K562 (cell line): Measurements from ENCODE around the gene KRTAP5-5. TPM values are rescaled to one million over a fixed set of nuclear protein-coding genes. Genes with fewer than 3 reads are reported as not detected.

Source experiments
- ADNP ChIP-seq: fragments of 200-800 bp; sonication (Bioruptor generic); IDR thresholded peaks from 2 replicates; pipeline ENCODE4 v1.6.1; 2016; ENCODE audit warnings: missing genetic modification characterization, missing compliant biosample characterization
- CBFA2T2 ChIP-seq: fragments of 450-650 bp; conservative IDR thresholded peaks from 2 replicates; pipeline ENCODE4 v1.6.1; 2017; ENCODE audit warnings: mild to moderate bottlenecking
- KAT7 ChIP-seq: sonication (generic); formaldehyde crosslinking; IDR thresholded peaks from 2 replicates; pipeline ENCODE4 v1.8.0; 2022; ENCODE audit warnings: missing genetic modification reagents, mild to moderate bottlenecking, borderline replicate concordance
- KLF13 ChIP-seq: fragments of 450-650 bp; IDR thresholded peaks from 2 replicates; pipeline ENCODE4 v1.6.1; 2016; ENCODE audit warnings: missing genetic modification characterization, low read depth, mild to moderate bottlenecking, missing compliant biosample characterization, moderate library complexity, borderline replicate concordance
- NFIC ChIP-seq: fragments of 450-650 bp; IDR thresholded peaks from 2 replicates; pipeline ENCODE4 v1.6.1; 2017; ENCODE audit warnings: mild to moderate bottlenecking, inconsistent platforms
- POU5F1 ChIP-seq: fragments of 150-350 bp; IDR thresholded peaks from 2 replicates; pipeline ENCODE4 v1.6.1; 2014; ENCODE audit warnings: borderline replicate concordance, low read length, low read depth, mild to moderate bottlenecking; ENCODE audit not compliant: partially characterized antibody
- SMAD2 ChIP-seq: fragments of 150-350 bp; IDR thresholded peaks from 2 replicates; pipeline ENCODE4 v1.6.1; 2014; ENCODE audit warnings: low read depth, mild to moderate bottlenecking, low read length
- SNIP1 ChIP-seq: fragments of 450-650 bp; IDR thresholded peaks from 2 replicates; pipeline ENCODE4 v1.7.1; 2017; ENCODE audit warnings: low read depth, mild to moderate bottlenecking
- TARDBP ChIP-seq: fragments of 450-650 bp; IDR thresholded peaks from 2 replicates; pipeline ENCODE4 v1.6.1; 2016
- ZNF586 ChIP-seq: fragments of 450-650 bp; formaldehyde crosslinking; conservative IDR thresholded peaks from 2 replicates; pipeline ENCODE4 v1.4.0; 2020; ENCODE audit warnings: mild to moderate bottlenecking, moderate library complexity
- ZNF77 ChIP-seq: fragments of 250-450 bp; sonication (Bioruptor Pico); IDR thresholded peaks from 2 replicates; pipeline ENCODE4 v1.5.0; 2020
- polyA plus RNA-seq, 8 experiments: library from polyadenylated mRNA; depleted of rRNA in 4 of 8; stranded (reverse) in 5 of 8; unstranded in 3 of 8; fragments of >200 nt; fragmentation: Nextera tagmentation in 2 of 8; fragmentation: Illumina TruSeq in 1 of 8; extraction: Ambion mirVana in 2 of 8; extraction: Trizol in 1 of 8; gene quantifications; 2 replicates each; pipeline versions ENCODE4 v1.2.1 to v1.2.3, GENCODE V29; 2011 to 2014; ENCODE audit warnings: inconsistent platforms in 1 of 8, missing spikeins in 1 of 8
- total RNA-seq, 7 experiments: library from RNA; depleted of rRNA in 6 of 7; stranded (reverse); fragments of >200 nt in 6 of 7; fragmentation: Illumina TruSeq in 2 of 7; extraction: Trizol in 2 of 7; gene quantifications; 2 replicates each; pipeline versions ENCODE4 v1.2.1 to v1.2.3, GENCODE V29; 2011 to 2021; ENCODE audit warnings: low replicate concordance in 1 of 7
- TF ChIP-seq, protein P1 (sequence below): fragments of 450-650 bp; IDR thresholded peaks from 2 replicates; pipeline ENCODE4 v1.6.1; 2017; ENCODE audit warnings: mild to moderate bottlenecking, moderate library complexity
- TF ChIP-seq, protein P2 (sequence below): fragments of 250-450 bp; sonication (Bioruptor Pico); IDR thresholded peaks from 2 replicates; pipeline ENCODE4 v1.8.0; 2022; ENCODE audit warnings: inconsistent platforms
- TF ChIP-seq, protein P3 (sequence below): sonication (generic); formaldehyde crosslinking; IDR thresholded peaks from 2 replicates; pipeline ENCODE4 v1.8.0; 2023; ENCODE audit warnings: mild to moderate bottlenecking, missing genetic modification reagents
- TF ChIP-seq, protein P4 (sequence below): IDR thresholded peaks from 3 replicates; pipeline ENCODE4 v1.6.1; 2011; ENCODE audit warnings: borderline replicate concordance, mild to moderate bottlenecking, moderate library complexity; ENCODE audit not compliant: insufficient read length; ENCODE audit errors: extremely low read depth
- TF ChIP-seq, protein P5 (sequence below), 2 experiments: fragments of 450-650 bp in 1 of 2; sonication (generic) in 1 of 2; formaldehyde crosslinking in 1 of 2; IDR thresholded peaks in 1 of 2; conservative IDR thresholded peaks in 1 of 2; 2 replicates each; pipeline versions ENCODE4 v1.6.1 to v1.8.1; 2016 to 2023; ENCODE audit warnings: mild to moderate bottlenecking in 2 of 2, moderate library complexity in 2 of 2, inconsistent platforms in 1 of 2, missing genetic modification reagents in 1 of 2

Gene KRTAP5-5
- total and polyA plus RNA-seq, 9 of the 15 experiments (the other 6 are each of a cell fraction or from before 2014, with no cell fraction given): not detected

DNA sequence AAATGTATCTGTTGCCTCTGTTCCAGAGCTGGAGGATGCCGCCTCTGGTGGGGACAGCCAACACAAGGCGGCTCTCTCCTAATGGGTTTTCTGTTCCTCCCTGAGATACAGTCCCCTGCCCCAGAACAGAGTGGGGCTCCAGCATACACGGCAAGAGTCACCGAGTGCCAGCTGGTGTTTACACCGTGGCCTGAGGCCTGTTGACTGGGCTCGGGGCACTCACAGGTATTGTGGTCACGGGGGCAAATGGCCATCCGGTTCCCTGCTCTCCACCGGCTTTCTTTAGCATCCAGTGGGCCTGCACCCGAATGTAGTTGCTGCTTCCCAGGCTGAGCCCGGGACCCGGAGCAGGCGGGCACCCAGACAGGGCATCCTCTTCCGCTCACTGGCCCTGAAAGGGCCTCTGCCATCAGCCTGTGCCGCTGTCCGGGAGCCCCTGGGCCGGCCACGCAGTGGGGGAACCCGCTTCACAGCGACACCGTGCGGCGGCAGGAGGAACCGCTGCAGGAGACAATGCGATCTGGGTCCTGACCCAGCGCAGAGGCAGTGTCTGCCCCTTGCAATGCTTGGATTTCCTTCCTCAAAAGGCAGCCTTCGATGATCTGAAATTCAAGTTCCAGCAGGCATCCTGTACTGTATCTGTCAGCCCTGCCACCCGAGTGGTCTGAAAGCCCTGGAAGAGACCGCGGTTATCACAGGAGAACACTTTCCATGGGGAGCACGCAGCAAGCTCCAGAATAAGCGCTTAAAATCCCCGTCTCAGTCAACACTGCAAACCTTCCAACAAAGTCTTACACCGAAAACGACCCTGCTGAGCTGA is 859 bp upstream of the KRTAP5-5 start (continued):
- TF ChIP-seq, protein P1, sequence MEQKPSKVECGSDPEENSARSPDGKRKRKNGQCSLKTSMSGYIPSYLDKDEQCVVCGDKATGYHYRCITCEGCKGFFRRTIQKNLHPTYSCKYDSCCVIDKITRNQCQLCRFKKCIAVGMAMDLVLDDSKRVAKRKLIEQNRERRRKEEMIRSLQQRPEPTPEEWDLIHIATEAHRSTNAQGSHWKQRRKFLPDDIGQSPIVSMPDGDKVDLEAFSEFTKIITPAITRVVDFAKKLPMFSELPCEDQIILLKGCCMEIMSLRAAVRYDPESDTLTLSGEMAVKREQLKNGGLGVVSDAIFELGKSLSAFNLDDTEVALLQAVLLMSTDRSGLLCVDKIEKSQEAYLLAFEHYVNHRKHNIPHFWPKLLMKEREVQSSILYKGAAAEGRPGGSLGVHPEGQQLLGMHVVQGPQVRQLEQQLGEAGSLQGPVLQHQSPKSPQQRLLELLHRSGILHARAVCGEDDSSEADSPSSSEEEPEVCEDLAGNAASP: no peak
- no peak for TF ChIP-seq KLF13 (tag)
- no peak for TF ChIP-seq KAT7 (CRISPR knock-in tag)
- TF ChIP-seq, protein P2, sequence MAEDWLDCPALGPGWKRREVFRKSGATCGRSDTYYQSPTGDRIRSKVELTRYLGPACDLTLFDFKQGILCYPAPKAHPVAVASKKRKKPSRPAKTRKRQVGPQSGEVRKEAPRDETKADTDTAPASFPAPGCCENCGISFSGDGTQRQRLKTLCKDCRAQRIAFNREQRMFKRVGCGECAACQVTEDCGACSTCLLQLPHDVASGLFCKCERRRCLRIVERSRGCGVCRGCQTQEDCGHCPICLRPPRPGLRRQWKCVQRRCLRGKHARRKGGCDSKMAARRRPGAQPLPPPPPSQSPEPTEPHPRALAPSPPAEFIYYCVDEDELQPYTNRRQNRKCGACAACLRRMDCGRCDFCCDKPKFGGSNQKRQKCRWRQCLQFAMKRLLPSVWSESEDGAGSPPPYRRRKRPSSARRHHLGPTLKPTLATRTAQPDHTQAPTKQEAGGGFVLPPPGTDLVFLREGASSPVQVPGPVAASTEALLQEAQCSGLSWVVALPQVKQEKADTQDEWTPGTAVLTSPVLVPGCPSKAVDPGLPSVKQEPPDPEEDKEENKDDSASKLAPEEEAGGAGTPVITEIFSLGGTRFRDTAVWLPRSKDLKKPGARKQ (CRISPR knock-in tag): no peak
- no peak for TF ChIP-seq SMAD2
- TF ChIP-seq TARDBP: no peak
- TF ChIP-seq, protein P3, sequence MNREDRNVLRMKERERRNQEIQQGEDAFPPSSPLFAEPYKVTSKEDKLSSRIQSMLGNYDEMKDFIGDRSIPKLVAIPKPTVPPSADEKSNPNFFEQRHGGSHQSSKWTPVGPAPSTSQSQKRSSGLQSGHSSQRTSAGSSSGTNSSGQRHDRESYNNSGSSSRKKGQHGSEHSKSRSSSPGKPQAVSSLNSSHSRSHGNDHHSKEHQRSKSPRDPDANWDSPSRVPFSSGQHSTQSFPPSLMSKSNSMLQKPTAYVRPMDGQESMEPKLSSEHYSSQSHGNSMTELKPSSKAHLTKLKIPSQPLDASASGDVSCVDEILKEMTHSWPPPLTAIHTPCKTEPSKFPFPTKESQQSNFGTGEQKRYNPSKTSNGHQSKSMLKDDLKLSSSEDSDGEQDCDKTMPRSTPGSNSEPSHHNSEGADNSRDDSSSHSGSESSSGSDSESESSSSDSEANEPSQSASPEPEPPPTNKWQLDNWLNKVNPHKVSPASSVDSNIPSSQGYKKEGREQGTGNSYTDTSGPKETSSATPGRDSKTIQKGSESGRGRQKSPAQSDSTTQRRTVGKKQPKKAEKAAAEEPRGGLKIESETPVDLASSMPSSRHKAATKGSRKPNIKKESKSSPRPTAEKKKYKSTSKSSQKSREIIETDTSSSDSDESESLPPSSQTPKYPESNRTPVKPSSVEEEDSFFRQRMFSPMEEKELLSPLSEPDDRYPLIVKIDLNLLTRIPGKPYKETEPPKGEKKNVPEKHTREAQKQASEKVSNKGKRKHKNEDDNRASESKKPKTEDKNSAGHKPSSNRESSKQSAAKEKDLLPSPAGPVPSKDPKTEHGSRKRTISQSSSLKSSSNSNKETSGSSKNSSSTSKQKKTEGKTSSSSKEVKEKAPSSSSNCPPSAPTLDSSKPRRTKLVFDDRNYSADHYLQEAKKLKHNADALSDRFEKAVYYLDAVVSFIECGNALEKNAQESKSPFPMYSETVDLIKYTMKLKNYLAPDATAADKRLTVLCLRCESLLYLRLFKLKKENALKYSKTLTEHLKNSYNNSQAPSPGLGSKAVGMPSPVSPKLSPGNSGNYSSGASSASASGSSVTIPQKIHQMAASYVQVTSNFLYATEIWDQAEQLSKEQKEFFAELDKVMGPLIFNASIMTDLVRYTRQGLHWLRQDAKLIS (CRISPR knock-in tag): no peak
- TF ChIP-seq, protein P4, sequence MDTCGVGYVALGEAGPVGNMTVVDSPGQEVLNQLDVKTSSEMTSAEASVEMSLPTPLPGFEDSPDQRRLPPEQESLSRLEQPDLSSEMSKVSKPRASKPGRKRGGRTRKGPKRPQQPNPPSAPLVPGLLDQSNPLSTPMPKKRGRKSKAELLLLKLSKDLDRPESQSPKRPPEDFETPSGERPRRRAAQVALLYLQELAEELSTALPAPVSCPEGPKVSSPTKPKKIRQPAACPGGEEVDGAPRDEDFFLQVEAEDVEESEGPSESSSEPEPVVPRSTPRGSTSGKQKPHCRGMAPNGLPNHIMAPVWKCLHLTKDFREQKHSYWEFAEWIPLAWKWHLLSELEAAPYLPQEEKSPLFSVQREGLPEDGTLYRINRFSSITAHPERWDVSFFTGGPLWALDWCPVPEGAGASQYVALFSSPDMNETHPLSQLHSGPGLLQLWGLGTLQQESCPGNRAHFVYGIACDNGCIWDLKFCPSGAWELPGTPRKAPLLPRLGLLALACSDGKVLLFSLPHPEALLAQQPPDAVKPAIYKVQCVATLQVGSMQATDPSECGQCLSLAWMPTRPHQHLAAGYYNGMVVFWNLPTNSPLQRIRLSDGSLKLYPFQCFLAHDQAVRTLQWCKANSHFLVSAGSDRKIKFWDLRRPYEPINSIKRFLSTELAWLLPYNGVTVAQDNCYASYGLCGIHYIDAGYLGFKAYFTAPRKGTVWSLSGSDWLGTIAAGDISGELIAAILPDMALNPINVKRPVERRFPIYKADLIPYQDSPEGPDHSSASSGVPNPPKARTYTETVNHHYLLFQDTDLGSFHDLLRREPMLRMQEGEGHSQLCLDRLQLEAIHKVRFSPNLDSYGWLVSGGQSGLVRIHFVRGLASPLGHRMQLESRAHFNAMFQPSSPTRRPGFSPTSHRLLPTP: no peak
- TF ChIP-seq ZNF77: no peak
- no peak for TF ChIP-seq NFIC
- TF ChIP-seq ZNF586 (CRISPR knock-in tag): no peak
- no peak for TF ChIP-seq ADNP (tag)
- TF ChIP-seq POU5F1: no peak
- TF ChIP-seq, protein P5, sequence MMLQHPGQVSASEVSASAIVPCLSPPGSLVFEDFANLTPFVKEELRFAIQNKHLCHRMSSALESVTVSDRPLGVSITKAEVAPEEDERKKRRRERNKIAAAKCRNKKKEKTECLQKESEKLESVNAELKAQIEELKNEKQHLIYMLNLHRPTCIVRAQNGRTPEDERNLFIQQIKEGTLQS (IDR thresholded peaks at IDR 0.05): no peak
- TF ChIP-seq, protein P5 (CRISPR knock-in tag; conservative IDR thresholded peaks at IDR 0.05): no peak
- TF ChIP-seq CBFA2T2: no peak
- TF ChIP-seq SNIP1: no peak
